GM23248 (cell line): Measurements from ENCODE around the gene KIF9.

ENCODE experiments used
- EZH2 ChIP-seq: fragments of 200-600 bp; sonication (generic); IDR thresholded peaks from 2 replicates; pipeline ENCODE4 v1.6.1; 2018; ENCODE audit warnings: antibody characterized with exemption, mild to moderate bottlenecking; ENCODE audit not compliant: insufficient read depth, poor library complexity, severe bottlenecking
- EZH2phosphoT487 ChIP-seq: fragments of 200-600 bp; sonication (generic); IDR thresholded peaks from 2 replicates; pipeline ENCODE4 v1.6.1; 2018; ENCODE audit warnings: antibody characterized with exemption, moderate library complexity, mild to moderate bottlenecking, low read depth; ENCODE audit not compliant: insufficient read depth

DNA sequence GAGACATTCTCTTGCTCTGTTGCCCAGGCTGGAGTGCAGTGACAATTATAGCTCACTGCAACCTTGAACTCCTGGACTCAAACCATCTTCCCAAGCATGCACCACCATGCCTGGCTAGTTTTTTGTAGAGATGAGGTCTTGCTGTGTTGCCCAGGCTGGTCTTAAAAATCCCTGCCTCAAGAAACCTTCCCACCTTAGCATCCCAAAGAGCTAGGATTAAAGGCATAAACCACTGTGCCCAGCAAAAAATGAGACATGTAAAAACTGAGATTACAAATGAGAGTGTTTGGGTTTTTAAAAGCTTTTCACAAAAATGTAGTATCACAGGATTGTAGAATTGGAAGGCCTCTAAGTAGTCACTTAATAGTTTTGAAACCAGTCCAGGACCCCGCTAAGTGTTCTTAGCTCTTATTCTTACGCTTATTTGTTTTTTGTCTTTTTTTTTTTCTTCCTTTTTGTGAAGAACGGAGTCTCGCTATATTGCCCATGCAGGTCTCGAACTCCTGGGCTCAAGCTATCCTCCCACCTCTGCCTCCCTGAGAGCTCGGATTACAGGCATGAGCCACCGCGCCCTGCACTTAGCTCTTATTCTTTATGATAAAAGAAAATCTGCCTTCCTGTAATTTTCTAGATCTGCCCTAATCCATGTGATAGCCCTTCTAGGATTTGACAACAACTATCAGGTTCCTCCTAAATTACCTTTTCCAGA, 31.6 kb upstream of the KIF9 start:
- no peak for TF ChIP-seq EZH2
- no peak for TF ChIP-seq EZH2phosphoT487
